Osteoblast (primary cell): ENCODE measurements around the gene SLC36A3. TPM values are rescaled to one million over a fixed set of nuclear protein-coding genes. Genes with fewer than 3 reads are reported as not detected.

Experiments
- DNase-seq: peaks from one replicate; pipeline ENCODE4 v3.0.0; 2011; ENCODE audit warnings: low spot score, mixed read lengths; ENCODE audit not compliant: insufficient read length; ENCODE audit errors: missing footprints
- H2AFZ ChIP-seq: 2 replicates; pipeline ENCODE4 v1.6.0; 2011; ENCODE audit warnings: mild to moderate bottlenecking, low read length
- H3K27ac ChIP-seq: 2 replicates; pipeline ENCODE4 v1.5.1; 2011; ENCODE audit warnings: mild to moderate bottlenecking, low read depth, low read length, moderate library complexity
- H3K27me3 ChIP-seq: 2 replicates; pipeline ENCODE4 v1.6.0; 2012; ENCODE audit warnings: mild to moderate bottlenecking, control low read depth, inconsistent platforms, low read length, moderate library complexity; ENCODE audit not compliant: insufficient read depth
- H3K36me3 ChIP-seq: 2 replicates; pipeline ENCODE4 v1.5.1; 2011; ENCODE audit warnings: mild to moderate bottlenecking, low read length, control low read depth, moderate library complexity; ENCODE audit not compliant: insufficient read depth
- H3K4me1 ChIP-seq: 2 replicates; pipeline ENCODE4 v1.5.1; 2011; ENCODE audit warnings: mild to moderate bottlenecking, low read length, control low read depth, moderate library complexity; ENCODE audit not compliant: insufficient read depth
- H3K4me2 ChIP-seq: 2 replicates; pipeline ENCODE4 v1.6.0; 2011; ENCODE audit warnings: mild to moderate bottlenecking, low read length; ENCODE audit not compliant: insufficient read depth
- H3K4me3 ChIP-seq: fragments of 200-600 bp; sonication (generic); 3 replicates; pipeline ENCODE4 v1.5.1; 2012; ENCODE audit warnings: mild to moderate bottlenecking, low read length, inconsistent platforms; ENCODE audit not compliant: insufficient read depth
- H3K79me2 ChIP-seq: 2 replicates; pipeline ENCODE4 v1.6.0; 2012; ENCODE audit warnings: mild to moderate bottlenecking, low read length, control low read depth, inconsistent platforms; ENCODE audit not compliant: insufficient read depth
- H3K9me3 ChIP-seq: 2 replicates; pipeline ENCODE4 v1.5.1; 2011; ENCODE audit warnings: low read depth, low read length, control low read depth
- H4K20me1 ChIP-seq: 2 replicates; pipeline ENCODE4 v1.6.0; 2012; ENCODE audit warnings: mild to moderate bottlenecking, low read length, control low read depth; ENCODE audit not compliant: insufficient read depth
- CTCF ChIP-seq: IDR thresholded peaks from 2 replicates; pipeline ENCODE4 v1.5.1; 2011; ENCODE audit warnings: mild to moderate bottlenecking, low read depth, low read length, moderate library complexity; ENCODE audit errors: extremely low read depth
- total RNA-seq: library from RNA; depleted of rRNA; stranded (reverse); fragments of >200 nt; gene quantifications from 2 replicates; pipeline ENCODE4 v1.2.3, GENCODE V29; 2012

Gene SLC36A3
- total RNA-seq, 1 donor = not detected

GRCh38 chr5:151285683-151286082 lies 17.9 kb downstream of the SLC36A3 start:
- no peak for DNase-seq
- Histone ChIP-seq H3K27ac (no peak overlapping the region), H3K4me3 (no peak overlapping the region), H3K27me3 (no peaks in the 10 kb centered on the region), H3K9me3 (no peaks in the 10 kb centered on the region), H4K20me1 (no peaks in the 10 kb centered on the region), H3K4me2 (no peak overlapping the region), H3K36me3 (no peaks in the 10 kb centered on the region), H3K79me2 (no peaks in the 10 kb centered on the region), H3K4me1 (no peaks in the 10 kb centered on the region), H2AFZ (no peak overlapping the region)
- TF ChIP-seq CTCF = no peak

- TF ChIP-seq CTCF = peak; percentile 33
- no peaks in the 10 kb centered on the region for H3K27me3 ChIP-seq
- no peak for DNase-seq
Measured at GRCh38 chr5:151284392-151284967, 19.1 kb downstream of the SLC36A3 start.

GRCh38 chr5:151283120-151283825 lies 20.3 kb downstream of the SLC36A3 start:
- no peak for TF ChIP-seq CTCF
- Histone ChIP-seq H3K27ac (no peak overlapping the region), H3K4me1 (no peaks in the 10 kb centered on the region), H4K20me1 (no peaks in the 10 kb centered on the region), H3K9me3 (no peaks in the 10 kb centered on the region), H2AFZ (no peak overlapping the region), H3K4me2 (no peak overlapping the region), H3K4me3 (no peak overlapping the region), H3K79me2 (no peaks in the 10 kb centered on the region), H3K36me3 (no peaks in the 10 kb centered on the region), H3K27me3 (no peaks in the 10 kb centered on the region)
- no peak for DNase-seq

More at GRCh38 chr5:151284392-151284967, 19.1 kb downstream of the SLC36A3 start:
- H3K79me2 ChIP-seq = no peaks in the 10 kb centered on the region
- no peak overlapping the region for H2AFZ ChIP-seq
- no peaks in the 10 kb centered on the region for H3K4me1 ChIP-seq
- no peaks in the 10 kb centered on the region for H3K9me3 ChIP-seq
- H3K4me2 ChIP-seq = no peak overlapping the region
- no peaks in the 10 kb centered on the region for H4K20me1 ChIP-seq
- no peak overlapping the region for H3K4me3 ChIP-seq
- no peaks in the 10 kb centered on the region for H3K36me3 ChIP-seq
- no peak overlapping the region for H3K27ac ChIP-seq

GRCh38 chr5:151281001-151281639 lies 22.4 kb downstream of the SLC36A3 start:
- Histone ChIP-seq H3K27ac (no peak overlapping the region), H4K20me1 (no peaks in the 10 kb centered on the region), H3K4me2 (no peak overlapping the region), H2AFZ (no peak overlapping the region), H3K36me3 (no peaks in the 10 kb centered on the region), H3K27me3 (no peaks in the 10 kb centered on the region), H3K4me1 (no peaks in the 10 kb centered on the region), H3K9me3 (no peaks in the 10 kb centered on the region), H3K79me2 (no peaks in the 10 kb centered on the region), H3K4me3 (no peak overlapping the region)
- TF ChIP-seq CTCF = no peak
- DNase-seq = no peak
